ENCODE data around the gene FLNB.

The FLNB gene

GRCh38 chr3:58173029-58173668 lies 164.9 kb downstream of the FLNB start:
- no peak for FAIRE-seq

- no peak for FAIRE-seq
Measured at GRCh38 chr3:58173669-58174398, 165.6 kb downstream of the FLNB start.

GRCh38 chr3:58175187-58175436 lies 166.9 kb downstream of the FLNB start:
- FAIRE-seq, result no peak

- no peak for FAIRE-seq
Measured at GRCh38 chr3:58175437-58176184, 167.4 kb downstream of the FLNB start.

GRCh38 chr3:58176185-58176530 lies 167.9 kb downstream of the FLNB start:
- FAIRE-seq, result no peak

GRCh38 chr3:58176827-58177489 lies 168.7 kb downstream of the FLNB start:
- FAIRE-seq, result no peak

GRCh38 chr3:58177747-58178527 lies 169.7 kb downstream of the FLNB start:
- no peak for FAIRE-seq

GRCh38 chr3:58178528-58179234 lies 170.5 kb downstream of the FLNB start:
- FAIRE-seq, result no peak

- no peak for FAIRE-seq
Measured at GRCh38 chr3:58179235-58180098, 171.2 kb downstream of the FLNB start.

- FAIRE-seq, result no peak
Measured at GRCh38 chr3:58180099-58180880, 172.1 kb downstream of the FLNB start.

GRCh38 chr3:58180940-58181587 lies 172.8 kb downstream of the FLNB start:
- FAIRE-seq, result no peak

GRCh38 chr3:58183221-58183620 lies 175.0 kb downstream of the FLNB start:
- no peak for FAIRE-seq

- no peak for FAIRE-seq
Measured at GRCh38 chr3:58183891-58184290, 175.7 kb downstream of the FLNB start.

GRCh38 chr3:58184309-58184981 lies 176.2 kb downstream of the FLNB start:
- no peak for FAIRE-seq

GRCh38 chr3:58184982-58185360 lies 176.7 kb downstream of the FLNB start:
- no peak for FAIRE-seq

- FAIRE-seq, result no peak
Measured at GRCh38 chr3:58188173-58188564, 179.9 kb downstream of the FLNB start.

- FAIRE-seq, result no peak
Measured at GRCh38 chr3:58188921-58189451, 180.8 kb downstream of the FLNB start.

GRCh38 chr3:58189691-58190090 lies 181.5 kb downstream of the FLNB start:
- no peak for FAIRE-seq

- no peak for FAIRE-seq
Measured at GRCh38 chr3:58190291-58190690, 182.1 kb downstream of the FLNB start.

Data from colon (tissue), 2 donors.